Epithelial cell of esophagus (primary cell): ENCODE data around the gene DDX18.

Experiments used
- DNase-seq: peaks from one replicate; pipeline ENCODE4 v3.0.0; 2010; ENCODE audit warnings: low read depth
- H3K4me3 ChIP-seq: 2 replicates; pipeline ENCODE4 v1.5.1; 2011; ENCODE audit warnings: mild to moderate bottlenecking, low read length, control low read depth
- TF ChIP-seq, protein P1 (sequence below): IDR thresholded peaks from 2 replicates; pipeline ENCODE4 v1.5.1; 2011; ENCODE audit warnings: low read depth, mild to moderate bottlenecking, low read length, control low read depth, inconsistent platforms; ENCODE audit not compliant: insufficient read depth; ENCODE audit errors: missing control alignments

The DDX18 gene

DNA sequence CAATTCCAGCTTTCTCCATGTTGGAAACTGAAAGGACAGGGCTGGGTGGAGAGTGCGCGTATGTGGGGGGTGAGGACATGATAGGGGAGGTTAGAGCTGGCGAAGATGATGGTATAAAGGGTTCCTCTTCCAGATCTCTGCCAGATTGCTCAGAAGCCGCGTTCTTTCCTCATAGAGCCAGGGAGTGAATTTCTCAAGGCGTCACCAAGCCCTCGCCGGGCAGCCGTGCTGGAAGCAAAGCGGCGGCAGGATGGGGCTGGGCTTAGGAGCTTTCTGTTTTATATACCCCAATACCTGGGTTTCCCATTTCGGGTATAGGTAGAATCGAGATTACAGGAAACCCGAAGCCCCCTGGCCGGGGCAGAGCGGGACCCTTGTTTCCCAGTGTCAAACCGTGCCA is 43.8 kb downstream of the DDX18 start:
- no peak for DNase-seq
- TF ChIP-seq, protein P1, sequence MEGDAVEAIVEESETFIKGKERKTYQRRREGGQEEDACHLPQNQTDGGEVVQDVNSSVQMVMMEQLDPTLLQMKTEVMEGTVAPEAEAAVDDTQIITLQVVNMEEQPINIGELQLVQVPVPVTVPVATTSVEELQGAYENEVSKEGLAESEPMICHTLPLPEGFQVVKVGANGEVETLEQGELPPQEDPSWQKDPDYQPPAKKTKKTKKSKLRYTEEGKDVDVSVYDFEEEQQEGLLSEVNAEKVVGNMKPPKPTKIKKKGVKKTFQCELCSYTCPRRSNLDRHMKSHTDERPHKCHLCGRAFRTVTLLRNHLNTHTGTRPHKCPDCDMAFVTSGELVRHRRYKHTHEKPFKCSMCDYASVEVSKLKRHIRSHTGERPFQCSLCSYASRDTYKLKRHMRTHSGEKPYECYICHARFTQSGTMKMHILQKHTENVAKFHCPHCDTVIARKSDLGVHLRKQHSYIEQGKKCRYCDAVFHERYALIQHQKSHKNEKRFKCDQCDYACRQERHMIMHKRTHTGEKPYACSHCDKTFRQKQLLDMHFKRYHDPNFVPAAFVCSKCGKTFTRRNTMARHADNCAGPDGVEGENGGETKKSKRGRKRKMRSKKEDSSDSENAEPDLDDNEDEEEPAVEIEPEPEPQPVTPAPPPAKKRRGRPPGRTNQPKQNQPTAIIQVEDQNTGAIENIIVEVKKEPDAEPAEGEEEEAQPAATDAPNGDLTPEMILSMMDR, result no peak

DNA sequence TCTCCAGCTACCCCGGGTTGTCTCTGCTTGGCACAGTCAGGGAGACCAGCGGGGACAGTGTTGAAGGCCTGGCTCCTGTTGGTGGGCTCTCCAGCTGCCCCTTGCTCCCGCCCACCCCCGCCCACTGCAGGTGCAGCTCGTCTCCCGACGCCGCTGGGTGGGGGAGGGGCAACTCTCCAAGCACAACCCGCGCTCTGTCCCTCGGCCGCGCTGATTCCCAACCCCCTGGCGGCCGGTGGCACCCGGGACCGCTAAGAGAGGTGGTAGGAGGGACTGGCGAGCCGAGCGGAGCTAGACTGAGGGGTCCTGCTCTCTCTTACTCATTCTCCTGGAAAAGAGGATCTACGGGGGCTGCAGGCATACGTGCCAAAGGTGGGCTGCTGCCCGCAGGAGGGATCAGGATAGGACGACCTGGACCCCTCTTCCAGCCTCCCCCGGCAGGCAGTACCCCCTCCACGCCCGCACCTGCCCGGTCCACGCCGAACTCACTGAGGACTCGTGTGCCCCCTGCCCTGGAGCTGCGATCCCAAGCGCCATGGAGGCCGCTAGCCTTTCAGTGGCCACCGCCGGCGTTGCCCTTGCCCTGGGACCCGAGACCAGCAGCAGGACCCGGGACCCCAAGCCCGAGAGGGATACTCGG is 44.5 kb downstream of the DDX18 start:
- no peak for DNase-seq
- H3K4me3 ChIP-seq, result no peak overlapping the region
- TF ChIP-seq, protein P1, result no peak

More for the DNA sequence above, 43.8 kb downstream of the DDX18 start:
- H3K4me3 ChIP-seq, result no peak overlapping the region

- DNase-seq, result no peak
- H3K4me3 ChIP-seq, result no peak overlapping the region
- TF ChIP-seq, protein P1, result no peak
These were observed 45.0 kb downstream of the DDX18 start for GRCh38 chr2:117859532-117859911.

DNA sequence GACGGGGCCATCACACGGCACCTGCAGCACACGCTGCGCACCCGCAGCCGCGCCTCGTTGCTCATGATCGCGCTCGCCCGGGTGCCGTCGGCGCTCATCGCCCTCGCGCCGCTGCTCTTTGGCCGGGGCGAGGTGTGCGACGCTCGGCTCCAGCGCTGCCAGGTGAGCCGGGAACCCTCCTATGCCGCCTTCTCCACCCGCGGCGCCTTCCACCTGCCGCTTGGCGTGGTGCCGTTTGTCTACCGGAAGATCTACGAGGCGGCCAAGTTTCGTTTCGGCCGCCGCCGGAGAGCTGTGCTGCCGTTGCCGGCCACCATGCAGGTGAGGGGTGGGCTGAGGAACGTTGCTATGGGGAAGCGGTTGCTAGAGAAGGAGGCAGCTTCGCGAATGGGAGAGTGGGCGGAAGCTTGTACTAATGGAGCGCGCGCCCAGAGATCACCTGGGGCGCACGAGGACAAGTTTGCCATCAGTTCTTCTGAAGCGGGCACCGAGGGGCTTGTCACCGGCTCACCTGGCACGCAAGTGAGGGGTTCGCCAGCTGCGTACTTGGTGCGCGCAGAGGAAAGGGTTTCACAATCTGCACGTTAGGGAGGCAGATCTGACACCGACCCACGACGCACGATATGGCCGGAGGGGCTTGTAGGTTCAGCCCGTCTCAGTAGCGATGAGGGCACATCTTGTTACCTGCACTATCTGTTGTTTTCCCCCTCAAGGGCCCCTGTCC is 45.6 kb downstream of the DDX18 start:
- no peak for DNase-seq
- TF ChIP-seq, protein P1, result no peak
- no peak overlapping the region for H3K4me3 ChIP-seq

DNA sequence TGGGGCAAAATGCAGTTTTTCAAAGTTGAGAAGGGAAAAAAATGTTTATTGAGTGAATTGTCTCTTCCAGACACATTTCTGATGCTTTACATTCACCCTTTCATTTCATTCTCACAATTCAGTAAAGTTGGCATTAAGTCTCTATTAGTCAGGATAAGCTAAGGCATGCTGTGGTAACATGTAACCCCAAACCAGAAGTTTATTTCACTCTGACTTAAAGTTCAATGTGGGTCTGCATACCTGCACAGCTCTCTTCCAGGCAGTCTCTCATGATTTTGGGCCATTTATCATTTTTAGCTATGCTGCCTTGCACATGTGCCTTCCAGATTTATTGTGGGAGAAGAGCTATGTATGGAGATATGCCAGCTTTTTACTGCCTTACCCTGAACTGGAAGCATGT is 48.0 kb downstream of the DDX18 start:
- H3K4me3 ChIP-seq, result no peak overlapping the region
- no peak for DNase-seq
- TF ChIP-seq, protein P1, result no peak

GRCh38 chr2:117875786-117876185 is 61.3 kb downstream of the DDX18 start:
- DNase-seq, result no peak
- no peak overlapping the region for H3K4me3 ChIP-seq
- TF ChIP-seq, protein P1, result no peak
